DMS 273 treated with DMSO at 0.1 percent for 48 hours (cell line): ENCODE results near the gene TRIM5.

Experiments used
- DNase-seq: peaks from one replicate; lab custom pipeline; 2025; lab: John Stamatoyannopoulos, UW

TRIM5 gene

DNA sequence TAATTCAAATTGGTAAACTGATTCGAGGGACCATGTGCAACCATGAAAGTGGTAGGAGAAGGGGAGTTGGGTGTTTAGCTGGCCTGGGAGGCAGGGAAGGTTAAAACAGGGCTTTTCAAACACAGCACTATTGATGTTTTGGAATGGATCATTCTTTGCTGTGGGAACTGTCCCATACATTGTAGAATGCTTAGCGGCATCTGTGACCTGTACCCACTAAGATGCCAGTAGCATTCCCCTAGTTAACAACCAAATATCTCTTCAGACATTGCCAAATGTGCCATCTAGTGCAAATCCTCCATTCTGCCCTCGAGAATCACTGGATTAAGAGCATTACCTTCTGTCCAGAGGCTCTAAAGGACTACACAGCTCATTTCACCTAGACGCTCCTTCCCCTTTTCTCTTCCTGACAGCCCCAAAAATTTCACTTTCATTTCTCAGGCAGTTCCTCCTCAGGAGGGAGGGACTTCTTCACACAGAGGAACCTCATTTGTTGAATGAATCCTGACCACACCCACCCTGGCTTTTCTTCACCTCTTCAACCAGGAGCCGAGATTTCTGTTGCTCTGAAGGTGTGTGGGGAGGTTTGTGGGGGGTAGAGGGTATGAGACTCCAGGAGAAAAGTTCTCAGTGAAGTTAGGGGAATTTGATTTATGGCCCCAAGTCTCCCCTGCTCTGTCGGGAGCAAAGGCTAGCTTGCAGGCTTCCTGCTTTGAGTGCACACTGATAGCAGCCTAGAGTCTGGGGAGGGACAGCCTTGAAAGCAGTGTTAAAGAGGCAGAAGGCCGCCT is 60.2 kb downstream of the TRIM5 start, which contains the start of gene TRIM34:
TSS of gene TRIM34 (plus strand) at position 513 of the 791 bp plus-strand sequence. CDS start 7,331 bp downstream, outside the sequence.
- no peak for DNase-seq

DNA sequence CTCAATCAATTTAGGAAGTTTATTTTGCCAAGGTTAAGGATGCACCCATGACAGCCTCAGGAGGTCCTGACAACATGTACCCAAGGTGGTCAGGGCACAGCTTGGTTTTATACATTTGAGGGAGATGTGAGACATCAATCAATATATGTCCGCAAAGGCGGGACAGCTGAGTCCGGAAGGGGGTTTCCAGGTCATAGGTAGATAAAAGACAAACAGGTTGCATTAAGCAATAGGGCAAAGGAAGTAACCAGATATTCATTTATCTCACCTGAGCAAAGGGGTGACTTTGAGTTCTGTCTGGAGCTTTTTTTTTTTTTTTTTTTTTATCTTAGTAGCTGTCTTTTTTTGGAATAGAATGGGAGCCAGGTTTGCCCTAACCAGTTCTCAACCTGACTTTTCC is 62.1 kb downstream of the TRIM5 start:
- no peak for DNase-seq

DNA sequence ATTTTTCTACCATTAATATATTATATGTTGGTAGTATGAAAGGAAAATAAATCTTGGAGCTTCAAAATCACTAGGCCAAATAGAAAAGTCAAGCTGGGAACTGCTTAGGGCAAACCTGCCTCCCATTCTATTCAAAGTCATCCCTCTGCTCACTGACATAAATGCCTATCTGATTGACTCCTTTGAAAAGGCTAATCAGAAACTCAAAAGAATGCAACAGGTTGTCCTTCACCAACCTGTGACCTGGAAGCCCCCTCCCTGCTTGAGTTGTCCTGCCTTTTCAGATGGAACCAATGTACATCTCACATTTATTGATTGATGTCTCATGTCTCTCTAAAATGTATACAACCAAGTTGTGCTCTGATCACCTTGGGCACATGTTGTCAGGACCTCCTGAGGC is 63.3 kb downstream of the TRIM5 start:
- DNase-seq: no peak

DNA sequence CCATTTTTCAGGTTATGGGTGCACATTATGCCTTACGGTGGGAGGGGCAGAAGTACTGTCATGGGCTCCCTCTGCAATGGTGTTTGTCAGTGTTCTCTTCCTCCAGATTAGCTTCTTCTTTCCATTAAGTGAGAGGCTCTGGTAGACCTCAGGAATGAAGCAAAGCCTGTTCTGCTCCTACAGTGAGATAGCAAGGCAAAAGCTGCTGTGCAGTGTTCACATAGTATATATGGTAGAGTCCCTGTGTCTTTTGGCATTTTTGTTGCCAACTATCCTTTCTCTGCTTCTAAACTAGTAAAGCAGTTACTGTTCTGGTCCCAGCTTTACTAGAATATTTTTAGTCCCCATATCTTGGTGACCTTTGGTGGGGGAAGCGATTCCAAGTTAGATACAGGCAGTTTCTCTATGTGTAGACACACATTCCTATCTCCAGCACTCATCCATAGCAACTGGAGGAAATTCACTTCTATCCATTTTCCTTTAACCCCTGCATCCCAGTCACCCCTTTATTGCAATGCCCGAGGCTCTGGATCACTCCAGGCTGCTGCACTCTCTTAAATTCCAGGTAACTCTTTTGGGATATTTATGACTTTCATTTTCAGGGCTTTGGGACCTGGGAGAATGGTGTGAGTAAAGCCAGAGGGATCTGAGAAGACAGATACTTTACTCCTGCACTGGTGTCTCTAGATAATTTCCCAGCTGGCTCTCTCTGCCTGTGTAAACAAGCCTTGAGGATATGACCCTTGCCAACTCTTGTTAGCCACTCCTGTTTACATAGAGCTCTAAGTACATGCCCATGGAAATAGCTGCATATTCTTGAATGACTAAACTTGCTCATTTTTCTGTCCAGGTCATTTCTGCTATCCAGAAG is 64.0 kb downstream of the TRIM5 start:
- no peak for DNase-seq

DNA sequence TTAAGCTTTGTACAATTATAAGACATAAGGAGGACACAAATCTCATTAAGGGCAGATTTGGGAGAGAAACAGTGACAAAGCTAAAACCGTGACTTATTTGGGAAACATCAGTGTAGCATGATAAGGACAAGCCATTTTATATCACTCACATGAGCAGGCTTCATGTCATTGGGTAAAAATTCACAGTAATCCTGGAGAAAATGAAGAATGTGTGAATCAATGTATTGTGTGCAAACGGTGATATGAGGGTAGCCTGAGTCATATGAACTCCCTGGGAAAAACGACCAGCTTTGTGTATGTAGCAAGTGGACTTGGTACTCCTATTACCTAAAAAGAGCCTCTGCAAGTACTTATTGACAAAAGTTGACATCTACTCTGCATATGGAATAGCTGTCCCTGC is 66.1 kb downstream of the TRIM5 start:
- no peak for DNase-seq
